ENCODE measurements around the gene DNAH2. TPM values are rescaled to one million over a fixed set of nuclear protein-coding genes. Genes with fewer than 3 reads are reported as not detected.

Gene DNAH2
- total and polyA plus RNA-seq, 9 of the 15 experiments (the other 6 are each of a cell fraction or from before 2014, with no cell fraction given) = 0.03 TPM; not detected in 8

- peaks cover 16 to 41% of the 10 kb centered on the region in 2 experiments; a peak in 4 of 5 replicates for H3K27me3 ChIP-seq (ENCODE audit: control insufficient read depth in 2 of 2, insufficient read depth in 2 of 2, low read length in 2 of 2)
- in situ Hi-C loops (cut with MboI) (no loop called here), intact Hi-C loops (cut with micrococcal nuclease) (loop anchor here (2.0 kb wide), 1 partner anchor 30 kb away; no protein-coding TSS in a partner anchor)
- H3K9me1 ChIP-seq (ENCODE audit: control insufficient read depth, insufficient read depth, low read length) = no peaks in the 10 kb centered on the region
- ChIA-PET POLR2A (no interaction called here), CTCF (ENCODE audit: low intra/inter-chr PET ratio) (no interaction called here)
- no peak overlapping the region for H2AFZ ChIP-seq (ENCODE audit: low read depth, low read length)
- H3K27ac ChIP-seq (ENCODE audit: extremely low read depth, low read depth, low read length) = no peak overlapping the region
- no TSS peak for BruUV-seq (replicated peaks)
- FAIRE-seq (no peak), ATAC-seq (no peak), DNase-seq (ENCODE audit: extremely low read depth in 1 of 4, low spot score in 3 of 4) (no peak)
- H3K9ac ChIP-seq (ENCODE audit: insufficient read depth in 1 of 2, low read depth in 2 of 2, low read length in 2 of 2) = no peak overlapping the region
- H3K79me2 ChIP-seq (ENCODE audit: control insufficient read depth, insufficient read depth, low read length) = no peaks in the 10 kb centered on the region
- H3K36me3 ChIP-seq (ENCODE audit: control insufficient read depth, insufficient read depth, low read length) = no peaks in the 10 kb centered on the region
- 0% methylated on average over 5 of the region's 7 CpGs for WGBS (ENCODE audit: insufficient coverage, low coverage, missing lambda C conversion rate)
- H3K9me3 ChIP-seq (replicated peaks; ENCODE audit: control insufficient read depth, insufficient read depth, low read depth, low read length) = no peaks in the 10 kb centered on the region
- no peaks in the 10 kb centered on the region; a peak in 1 of 5 replicates for H3K4me1 ChIP-seq (replicated peaks in 1 of 2; ENCODE audit: control insufficient read depth in 2 of 2, insufficient read depth in 2 of 2, low read length in 2 of 2)
- H4K20me1 ChIP-seq (replicated peaks; ENCODE audit: control insufficient read depth, insufficient read depth, low read length) = no peaks in the 10 kb centered on the region
- TF ChIP-seq ZNF57 (CRISPR knock-in tag; IDR thresholded peaks at IDR 0.05) = no peak
- no peak for TF ChIP-seq NFE2 (IDR thresholded peaks at IDR 0.05; ENCODE audit: low read depth)
- no peak for TF ChIP-seq ZBTB8A (IDR thresholded peaks at IDR 0.05; ENCODE audit: partially characterized antibody)
- H3K4me2 ChIP-seq (ENCODE audit: insufficient read depth, low read length) = no peak overlapping the region
- no peak overlapping the region for H3K4me3 ChIP-seq
These were observed 59.5 kb downstream of the DNAH2 start for GRCh38 chr17:7777017-7777416.

GRCh38 chr17:7780736-7781135 is 63.2 kb downstream of the DNAH2 start:
- CTCF ChIA-PET (ENCODE audit: low intra/inter-chr PET ratio) = no interaction called here
- no peaks in the 10 kb centered on the region for H3K36me3 ChIP-seq (ENCODE audit: control insufficient read depth, insufficient read depth, low read length)
- FAIRE-seq (no peak), DNase-seq (ENCODE audit: extremely low read depth in 1 of 4, low spot score in 3 of 4) (no peak), ATAC-seq (no peak)
- H3K79me2 ChIP-seq (ENCODE audit: control insufficient read depth, insufficient read depth, low read length) = no peaks in the 10 kb centered on the region
- no TSS peak for BruUV-seq (replicated peaks)
- no peaks in the 10 kb centered on the region for H4K20me1 ChIP-seq (replicated peaks; ENCODE audit: control insufficient read depth, insufficient read depth, low read length)
- H3K4me1 ChIP-seq (replicated peaks in 1 of 2; ENCODE audit: control insufficient read depth in 2 of 2, insufficient read depth in 2 of 2, low read length in 2 of 2) = no peaks in the 10 kb centered on the region; a peak in 1 of 5 replicates
- peaks cover 16 to 34% of the 10 kb centered on the region in 2 experiments; a peak in 4 of 5 replicates for H3K27me3 ChIP-seq (ENCODE audit: control insufficient read depth in 2 of 2, insufficient read depth in 2 of 2, low read length in 2 of 2)
- 1% methylated on average over 10 of the region's 10 CpGs for WGBS (ENCODE audit: insufficient coverage, low coverage, missing lambda C conversion rate)
- in situ Hi-C loops (cut with MboI) = no loop called here
- intact Hi-C loops (cut with micrococcal nuclease) = no loop called here
- H3K9me1 ChIP-seq (ENCODE audit: control insufficient read depth, insufficient read depth, low read length) = no peaks in the 10 kb centered on the region
- no peak overlapping the region for H3K27ac ChIP-seq (ENCODE audit: extremely low read depth, low read depth, low read length)
- POLR2A ChIA-PET = interaction anchor here (1.0 kb wide), 1 partner anchor 13 kb away, joined by 3 read pairs; no protein-coding TSS in a partner anchor
- no peak for TF ChIP-seq NFATC3 (IDR thresholded peaks at IDR 0.05)
- no peak for TF ChIP-seq SMAD1 (IDR thresholded peaks at IDR 0.05; ENCODE audit: low read depth, low read length, partially characterized antibody)
- TF ChIP-seq RFX5 (IDR thresholded peaks at IDR 0.05; ENCODE audit: low read depth, low read length) = no peak
- no peak for TF ChIP-seq ILF3 (IDR thresholded peaks at IDR 0.05; ENCODE audit: borderline replicate concordance)
- TF ChIP-seq THRA (IDR thresholded peaks at IDR 0.05) = no peak
- TF ChIP-seq TEAD2 (tag; IDR thresholded peaks at IDR 0.05) = no peak
- no peak for TF ChIP-seq ZC3H8 (IDR thresholded peaks at IDR 0.05)
- H2AFZ ChIP-seq (ENCODE audit: low read depth, low read length) = no peak overlapping the region
- H3K4me2 ChIP-seq (ENCODE audit: insufficient read depth, low read length) = no peak overlapping the region
- no peaks in the 10 kb centered on the region for H3K9me3 ChIP-seq (replicated peaks; ENCODE audit: control insufficient read depth, insufficient read depth, low read depth, low read length)
- H3K9ac ChIP-seq (ENCODE audit: insufficient read depth in 1 of 2, low read depth in 2 of 2, low read length in 2 of 2) = no peak overlapping the region
- H3K4me3 ChIP-seq = no peak overlapping the region

Measured in K562 (cell line).